ENCODE results near the gene GPR37. TPM values are rescaled to one million over a fixed set of nuclear protein-coding genes. Genes with fewer than 3 reads are reported as not detected.

Gene GPR37
- total and polyA plus RNA-seq, 12 donors = 0.11 to 14.3 (median 0.17) TPM; not detected in 4

DNA sequence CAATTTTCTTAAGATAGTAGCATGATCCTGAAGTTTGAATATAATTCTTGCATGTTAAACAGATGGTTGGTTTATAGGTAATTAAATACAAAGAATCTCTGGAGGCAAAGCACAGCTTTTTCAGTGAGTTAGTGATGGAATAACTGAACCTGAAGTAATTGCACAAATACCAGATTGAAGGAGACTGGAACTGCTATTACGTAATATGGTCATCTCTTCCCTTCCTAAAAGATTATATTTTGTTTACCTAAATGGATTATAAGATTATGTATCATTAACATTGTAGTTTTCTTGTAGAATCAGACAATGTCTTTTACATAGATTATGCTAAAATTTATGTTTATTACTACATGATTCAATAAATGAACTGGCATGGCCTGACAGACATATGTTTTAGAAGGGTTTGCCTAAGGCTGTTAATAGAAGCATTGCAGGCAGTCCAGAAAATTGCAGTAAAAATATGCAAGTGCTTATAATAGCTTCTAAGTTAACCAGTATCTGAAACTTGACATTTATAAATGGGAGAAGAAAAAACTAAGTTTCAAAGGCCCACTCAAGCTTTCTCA is 35.8 kb upstream of the GPR37 start:
- no peak overlapping the region for H3K27ac ChIP-seq
- no peak for DNase-seq
- no peaks in the 10 kb centered on the region for H3K4me1 ChIP-seq (replicated peaks in 1 of 2)
- no peaks in the 10 kb centered on the region for H3K27me3 ChIP-seq
- intact Hi-C loops (cut with DNase I) = no loop called here
- H3K9me3 ChIP-seq (replicated peaks in 1 of 3) = no peaks in the 10 kb centered on the region
- no peaks in the 10 kb centered on the region for H3K36me3 ChIP-seq (replicated peaks in 1 of 2)
- TF ChIP-seq, protein P1, sequence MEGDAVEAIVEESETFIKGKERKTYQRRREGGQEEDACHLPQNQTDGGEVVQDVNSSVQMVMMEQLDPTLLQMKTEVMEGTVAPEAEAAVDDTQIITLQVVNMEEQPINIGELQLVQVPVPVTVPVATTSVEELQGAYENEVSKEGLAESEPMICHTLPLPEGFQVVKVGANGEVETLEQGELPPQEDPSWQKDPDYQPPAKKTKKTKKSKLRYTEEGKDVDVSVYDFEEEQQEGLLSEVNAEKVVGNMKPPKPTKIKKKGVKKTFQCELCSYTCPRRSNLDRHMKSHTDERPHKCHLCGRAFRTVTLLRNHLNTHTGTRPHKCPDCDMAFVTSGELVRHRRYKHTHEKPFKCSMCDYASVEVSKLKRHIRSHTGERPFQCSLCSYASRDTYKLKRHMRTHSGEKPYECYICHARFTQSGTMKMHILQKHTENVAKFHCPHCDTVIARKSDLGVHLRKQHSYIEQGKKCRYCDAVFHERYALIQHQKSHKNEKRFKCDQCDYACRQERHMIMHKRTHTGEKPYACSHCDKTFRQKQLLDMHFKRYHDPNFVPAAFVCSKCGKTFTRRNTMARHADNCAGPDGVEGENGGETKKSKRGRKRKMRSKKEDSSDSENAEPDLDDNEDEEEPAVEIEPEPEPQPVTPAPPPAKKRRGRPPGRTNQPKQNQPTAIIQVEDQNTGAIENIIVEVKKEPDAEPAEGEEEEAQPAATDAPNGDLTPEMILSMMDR (IDR thresholded peaks at IDR 0.05) = no peak
- no peak for TF ChIP-seq POLR2A (IDR thresholded peaks at IDR 0.05)
- 82 to 100% (median 85%) methylated on average over 1 of the region's 1 CpG for WGBS, 4 donors
- no peak overlapping the region for H3K4me3 ChIP-seq

DNA sequence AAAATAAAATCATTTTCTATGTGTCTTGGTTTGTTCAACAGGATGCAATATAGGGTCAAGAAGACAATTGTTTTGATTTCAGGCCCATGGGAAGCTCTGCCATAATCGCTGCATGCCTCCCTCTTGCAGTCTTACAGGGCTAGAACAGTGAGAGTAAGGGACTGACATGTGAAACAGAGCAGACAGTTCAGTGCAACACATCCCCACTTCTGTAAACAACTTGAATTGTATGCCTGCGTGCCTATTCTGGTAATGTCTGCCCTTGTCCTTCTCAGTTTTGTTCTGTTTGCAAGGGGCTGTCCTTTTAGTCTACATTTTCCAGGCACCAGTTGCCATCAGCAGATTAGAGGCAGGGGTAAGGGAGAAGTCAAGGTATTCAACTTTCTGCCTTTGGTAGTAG is 34.8 kb upstream of the GPR37 start:
- WGBS, 4 donors = 53 to 71% (median 58%) methylated on average over 2 of the region's 2 CpGs
- no peaks in the 10 kb centered on the region for H3K36me3 ChIP-seq (replicated peaks in 1 of 2)
- no peaks in the 10 kb centered on the region for H3K27me3 ChIP-seq
- intact Hi-C loops (cut with DNase I) = no loop called here
- no peaks in the 10 kb centered on the region for H3K4me1 ChIP-seq (replicated peaks in 1 of 2)
- H3K27ac ChIP-seq = no peak overlapping the region
- no peak for DNase-seq
- TF ChIP-seq, protein P1 (IDR thresholded peaks at IDR 0.05) = no peak
- no peak for TF ChIP-seq POLR2A (IDR thresholded peaks at IDR 0.05)
- H3K9me3 ChIP-seq (replicated peaks in 1 of 3) = peaks cover 0 to 8% (median 0%) of the 10 kb centered on the region in 3 donors
- H3K4me3 ChIP-seq = no peak overlapping the region

DNA sequence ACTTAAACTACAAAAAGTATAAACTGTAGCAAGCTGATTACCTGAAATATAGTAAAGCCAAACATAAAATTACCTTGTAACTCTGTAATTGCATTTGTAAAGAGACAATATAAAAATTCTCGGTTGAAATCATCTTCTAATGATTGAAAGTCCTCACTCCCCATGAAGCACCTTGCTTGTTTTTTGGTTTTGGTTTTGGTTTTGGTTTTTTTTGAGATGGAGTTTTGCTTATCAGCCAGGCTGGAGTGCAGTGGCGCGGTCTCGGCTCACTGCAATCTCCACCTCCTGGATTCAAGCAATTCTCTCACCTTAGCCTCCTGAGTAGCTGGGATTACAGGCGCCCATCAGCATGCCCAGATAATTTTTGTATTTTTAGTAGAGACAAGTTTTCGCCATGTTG is 33.9 kb upstream of the GPR37 start:
- intact Hi-C loops (cut with DNase I) = no loop called here
- Histone ChIP-seq H3K4me3 (no peak overlapping the region), H3K4me1 (replicated peaks in 1 of 2) (no peaks in the 10 kb centered on the region), H3K36me3 (replicated peaks in 1 of 2) (no peaks in the 10 kb centered on the region), H3K27ac (no peak overlapping the region), H3K9me3 (replicated peaks in 1 of 3) (peaks cover 0 to 13% (median 0%) of the 10 kb centered on the region in 3 donors), H3K27me3 (no peaks in the 10 kb centered on the region)
- 90 to 95% (median 92%) methylated on average over 6 of the region's 6 CpGs for WGBS, 4 donors
- TF ChIP-seq, protein P1 (IDR thresholded peaks at IDR 0.05) = no peak
- TF ChIP-seq POLR2A (IDR thresholded peaks at IDR 0.05) = no peak
- no peak for DNase-seq

DNA sequence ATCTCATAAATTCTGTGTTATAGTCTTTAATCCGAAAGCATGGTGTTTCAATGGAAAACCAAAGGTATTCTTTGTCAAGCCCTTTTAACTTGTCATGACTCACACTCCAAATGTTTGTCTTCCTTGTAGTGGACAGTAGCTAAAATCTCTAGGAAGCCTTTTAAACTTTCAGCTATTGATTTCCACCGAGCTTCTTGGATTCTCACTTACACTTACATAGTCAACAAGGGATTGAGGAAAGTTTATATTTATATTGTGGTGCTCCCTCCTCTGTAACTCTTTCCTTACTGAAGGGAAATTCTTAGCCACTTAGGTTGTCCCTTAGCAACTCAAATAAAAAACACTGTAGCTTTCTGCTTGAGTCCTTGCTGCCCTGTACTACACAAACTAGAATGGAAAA is 31.2 kb upstream of the GPR37 start:
- Histone ChIP-seq H3K27ac (no peak overlapping the region), H3K27me3 (no peaks in the 10 kb centered on the region), H3K4me3 (no peak overlapping the region), H3K9me3 (replicated peaks in 1 of 3) (peaks cover 0 to 13% (median 0%) of the 10 kb centered on the region in 3 donors), H3K36me3 (replicated peaks in 1 of 2) (no peaks in the 10 kb centered on the region), H3K4me1 (replicated peaks in 1 of 2) (no peaks in the 10 kb centered on the region)
- intact Hi-C loops (cut with DNase I) = no loop called here
- TF ChIP-seq, protein P1 (IDR thresholded peaks at IDR 0.05) = no peak
- TF ChIP-seq POLR2A (IDR thresholded peaks at IDR 0.05) = no peak
- DNase-seq = no peak
- 64 to 75% (median 72%) methylated on average over 2 of the region's 2 CpGs for WGBS, 4 donors
